HG02840 (cell line): ENCODE results near the gene PIK3R6.
"Not testable (repeated sequence)": the region's sequence is repeated elsewhere in the genome, so short reads cannot be mapped to it uniquely, and the experiment has no call there.

ENCODE experiments used
- ATAC-seq: cut with Tn5 transposase; IDR thresholded peaks from one replicate; pipeline ENCODE4 v1.9.1; 2021; ENCODE audit warnings: mild to moderate bottlenecking, moderate library complexity, moderate number of reproducible peaks; ENCODE audit not compliant: unreplicated experiment, low FRiP score

The PIK3R6 gene

GRCh38 chr17:8856869-8857575 lies 10.5 kb downstream of the PIK3R6 start:
- no peak for ATAC-seq

DNA sequence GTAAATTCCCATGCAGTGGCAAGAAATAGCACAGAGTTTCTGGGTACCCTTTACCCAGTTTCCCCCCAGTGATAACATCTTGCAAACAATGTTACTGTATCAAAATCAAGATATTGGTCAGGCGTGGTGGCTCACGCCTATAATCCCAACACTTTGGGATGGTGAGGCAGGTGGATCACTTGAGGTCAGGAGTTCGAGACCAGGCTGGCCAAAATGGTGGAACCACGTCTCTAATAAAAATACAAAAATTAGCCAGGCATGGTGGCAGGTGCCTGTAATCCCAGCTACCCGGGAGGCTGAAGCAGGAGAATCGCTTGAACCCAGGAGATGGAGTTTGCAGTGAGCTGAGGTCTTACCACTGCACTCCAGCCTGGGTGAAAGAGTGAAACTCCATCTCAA lies 11.3 kb downstream of the PIK3R6 start:
- not testable (repeated sequence) for ATAC-seq

DNA sequence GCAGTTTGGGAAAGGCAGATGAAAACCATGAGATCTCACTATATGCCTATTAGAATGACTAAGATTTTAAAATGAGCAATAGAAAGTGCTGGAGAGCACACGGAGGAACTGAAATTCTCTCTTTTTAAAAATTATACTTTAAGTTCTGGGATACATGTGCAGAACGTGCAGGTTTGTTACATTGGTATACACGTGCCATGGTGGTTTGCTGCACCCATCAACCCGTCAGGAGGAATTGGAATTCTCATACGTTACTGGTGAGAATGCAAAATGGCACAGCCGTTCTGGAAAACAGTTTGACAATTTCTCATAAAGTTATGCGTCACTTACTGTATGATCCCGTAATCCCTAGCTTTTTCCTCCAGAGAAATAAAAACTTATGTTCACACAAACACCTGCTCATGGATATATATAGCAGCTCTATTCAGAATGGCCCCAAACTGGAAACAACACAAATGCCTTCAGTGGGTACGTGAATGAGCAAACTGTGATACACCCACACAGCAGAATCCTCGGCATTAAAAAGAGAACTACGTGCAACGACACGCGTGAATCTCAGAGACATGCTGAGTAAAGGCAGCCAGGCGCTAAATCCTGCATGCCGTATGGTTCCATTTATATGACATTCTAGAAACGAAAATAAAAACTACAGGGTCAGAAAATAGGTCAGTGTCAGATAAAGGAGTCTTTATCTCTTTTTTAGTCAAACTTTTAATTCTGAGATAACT lies 11.8 kb downstream of the PIK3R6 start:
- no peak for ATAC-seq

GRCh38 chr17:8851600-8851999 lies 15.9 kb downstream of the PIK3R6 start:
- ATAC-seq, result no peak

- ATAC-seq, result no peak
These were observed 18.0 kb downstream of the PIK3R6 start for GRCh38 chr17:8849311-8850041.

- ATAC-seq, result no peak
These were observed 19.6 kb downstream of the PIK3R6 start for GRCh38 chr17:8847891-8848290.

DNA sequence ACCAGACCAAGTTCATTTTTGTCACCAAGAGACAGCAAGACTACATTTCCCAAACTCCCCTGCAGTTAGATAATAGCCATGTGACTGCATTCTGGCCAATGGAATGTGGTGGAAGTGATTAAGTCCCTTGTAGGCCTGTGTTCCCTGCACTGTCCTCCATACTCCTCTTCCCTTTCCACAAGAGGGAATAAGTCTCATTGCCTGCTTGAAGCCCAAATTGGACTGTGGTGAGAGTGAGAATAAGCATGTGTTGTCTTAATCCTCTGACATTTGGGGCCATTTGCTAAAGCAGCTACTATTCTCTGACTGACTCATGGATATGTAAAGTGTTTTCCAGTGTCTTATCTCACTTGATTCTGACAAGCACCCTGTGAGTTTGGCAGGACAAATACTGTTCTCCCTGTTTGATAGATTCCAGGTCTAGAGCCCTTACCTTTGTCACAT lies 20.7 kb downstream of the PIK3R6 start:
- no peak for ATAC-seq

DNA sequence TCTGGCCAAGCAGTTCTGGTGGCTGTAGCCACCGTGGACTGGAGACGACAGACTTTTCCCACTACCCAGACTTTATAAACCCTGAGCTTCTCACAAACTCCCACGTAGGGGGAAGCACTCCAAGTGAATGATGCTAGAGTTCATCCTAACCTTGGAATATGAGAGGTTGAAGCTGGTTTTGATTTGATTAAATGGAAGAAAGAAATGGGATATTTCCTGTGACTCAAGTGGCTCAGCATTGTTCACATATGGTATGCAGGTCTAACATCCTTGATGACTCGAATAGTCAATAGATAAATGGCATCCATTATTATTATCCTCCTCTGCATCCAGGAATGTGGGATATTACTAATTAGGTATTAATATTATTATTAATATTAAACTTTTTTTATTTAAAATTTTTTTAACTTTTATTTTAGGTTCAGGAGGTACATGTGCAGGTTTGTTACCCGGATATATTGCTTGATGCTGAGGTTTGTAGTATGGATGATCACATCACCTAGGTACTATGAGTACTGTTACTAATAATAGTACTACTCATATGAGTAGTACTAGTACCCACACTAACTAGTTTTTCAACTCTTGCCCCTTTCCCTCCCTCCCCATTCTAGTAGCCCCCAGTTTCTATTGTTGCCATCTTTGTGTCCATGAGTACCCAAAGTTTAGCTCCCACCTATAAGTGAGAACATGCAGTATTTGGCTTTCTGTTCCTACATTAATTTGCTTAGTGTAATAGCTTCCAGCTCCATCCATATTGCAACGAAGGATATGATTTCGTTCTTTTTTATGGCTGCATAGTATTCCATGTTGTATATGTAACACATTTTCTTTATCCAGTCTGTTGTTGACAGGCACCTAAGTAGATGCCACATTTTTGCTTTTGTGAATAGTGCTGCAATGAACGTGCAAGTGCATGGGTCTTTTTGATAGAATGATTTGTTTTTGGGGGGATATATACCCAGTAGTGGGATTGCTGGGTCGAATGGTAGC lies 22.9 kb downstream of the PIK3R6 start:
- ATAC-seq, result no peak

DNA sequence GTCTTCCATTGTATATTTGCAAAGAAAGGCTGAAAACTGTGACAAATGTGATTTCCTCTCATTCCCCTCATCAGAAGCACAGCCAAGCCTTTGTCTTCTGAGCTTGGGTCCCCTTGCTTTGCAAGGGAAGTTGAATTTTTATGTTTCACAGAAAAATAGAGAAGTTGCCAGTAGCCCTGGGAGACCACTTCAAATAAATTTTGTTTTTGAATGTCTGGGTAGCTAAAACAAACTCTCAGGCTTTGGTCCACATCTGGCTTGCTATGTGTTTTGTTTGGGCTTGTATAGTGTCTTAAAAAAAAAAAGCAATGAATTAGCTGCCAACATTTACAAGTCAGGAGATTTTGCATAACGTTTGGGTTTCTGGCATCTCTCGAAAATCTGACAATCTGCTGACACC lies 24.1 kb downstream of the PIK3R6 start:
- no peak for ATAC-seq

DNA sequence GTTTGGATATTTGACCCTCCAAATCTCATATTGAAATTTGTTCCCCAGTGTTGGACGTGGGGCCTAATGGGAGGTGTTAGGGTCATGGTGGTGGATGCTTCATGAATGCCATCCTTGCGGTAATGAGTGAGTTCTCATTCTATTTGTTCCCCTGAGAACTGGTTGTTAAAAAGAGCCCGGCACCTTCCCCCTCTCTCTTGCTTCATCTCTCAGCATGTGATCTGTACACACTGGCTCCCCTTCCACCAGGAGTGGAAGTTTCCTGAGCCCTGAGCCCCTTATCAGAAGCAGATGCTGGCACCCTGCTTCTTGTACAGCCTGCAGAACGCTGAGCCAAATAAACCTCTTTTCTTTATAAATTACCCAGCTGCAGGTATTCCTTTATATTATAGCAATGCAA lies 25.6 kb downstream of the PIK3R6 start:
- ATAC-seq, result no peak

DNA sequence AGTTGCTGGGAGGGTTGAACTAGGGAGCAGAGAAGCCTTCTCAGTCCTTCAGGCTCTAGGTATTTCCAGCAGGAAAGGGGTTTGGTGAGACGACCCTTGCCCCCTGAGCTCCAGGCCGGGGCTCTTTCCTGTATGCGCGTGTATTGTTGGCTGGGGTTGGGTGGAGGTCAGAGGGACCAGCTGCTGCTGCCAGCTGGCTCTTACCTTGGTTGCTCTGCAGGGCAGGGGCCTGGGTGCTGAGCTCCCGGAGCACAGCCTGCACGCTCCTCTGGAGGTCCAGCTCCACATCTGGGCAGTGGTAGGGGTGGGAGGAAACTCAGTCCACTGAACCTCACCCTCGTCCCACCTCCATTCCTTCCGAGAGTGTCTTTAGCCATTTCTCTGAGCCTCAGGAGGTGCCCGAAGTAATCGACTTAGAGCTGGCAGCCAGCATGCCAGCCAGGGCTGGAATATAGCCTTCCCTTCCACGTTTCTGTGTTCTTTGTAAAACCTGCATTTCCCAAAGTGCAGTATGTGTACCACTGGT lies 28.0 kb downstream of the PIK3R6 start:
- no peak for ATAC-seq

DNA sequence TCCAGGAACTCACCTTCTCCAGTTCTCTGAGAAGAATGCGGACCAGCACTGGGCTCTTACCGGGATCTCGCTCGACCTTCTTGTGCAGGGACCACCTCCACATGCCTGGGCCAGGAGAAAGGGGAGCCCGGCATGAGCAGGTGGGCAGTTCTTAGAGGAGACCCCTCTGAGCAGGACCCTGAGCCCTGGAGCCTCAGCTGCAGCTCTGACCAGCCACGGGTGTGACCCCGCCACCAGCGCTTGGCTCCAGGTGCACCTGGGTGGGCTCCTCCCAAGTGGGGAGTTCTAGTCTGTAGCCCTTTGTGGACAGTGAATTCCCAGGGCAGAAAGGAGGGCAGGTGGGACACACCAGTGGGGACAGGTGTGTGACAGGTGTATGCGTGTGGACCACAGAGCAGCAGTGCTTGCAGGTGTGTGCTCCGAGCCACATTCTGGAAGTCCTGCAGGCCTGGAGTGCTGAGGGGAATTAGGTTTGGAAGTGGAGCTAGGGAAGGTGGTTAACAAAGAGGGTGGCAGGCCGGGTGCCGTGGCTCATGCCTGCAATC lies 28.9 kb downstream of the PIK3R6 start:
- no peak for ATAC-seq

DNA sequence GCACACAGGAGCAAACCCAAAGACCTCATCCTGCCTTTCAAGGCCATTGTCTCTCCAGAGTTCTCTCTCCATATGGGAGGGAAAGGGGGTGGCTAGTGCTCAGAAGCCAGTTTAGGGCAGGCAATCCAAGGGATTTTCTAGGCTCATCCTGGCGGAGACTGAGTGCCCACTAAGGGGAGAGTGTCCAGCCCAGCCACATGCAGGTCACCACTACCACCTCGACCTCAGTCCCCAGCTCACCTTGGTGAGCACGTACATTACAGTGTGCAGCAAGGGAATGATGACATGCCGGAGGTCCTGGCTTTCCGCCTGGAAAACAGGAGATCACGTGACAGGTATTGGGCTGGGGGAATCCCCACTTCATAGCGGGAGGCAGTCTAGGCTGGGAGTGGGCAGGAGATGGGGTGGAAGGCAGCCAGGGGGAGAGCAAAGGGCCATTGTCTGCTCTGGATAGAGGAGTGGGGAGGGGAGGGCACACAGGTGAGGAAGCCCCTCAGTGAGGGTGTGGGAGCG lies 29.9 kb downstream of the PIK3R6 start:
- ATAC-seq, result no peak

DNA sequence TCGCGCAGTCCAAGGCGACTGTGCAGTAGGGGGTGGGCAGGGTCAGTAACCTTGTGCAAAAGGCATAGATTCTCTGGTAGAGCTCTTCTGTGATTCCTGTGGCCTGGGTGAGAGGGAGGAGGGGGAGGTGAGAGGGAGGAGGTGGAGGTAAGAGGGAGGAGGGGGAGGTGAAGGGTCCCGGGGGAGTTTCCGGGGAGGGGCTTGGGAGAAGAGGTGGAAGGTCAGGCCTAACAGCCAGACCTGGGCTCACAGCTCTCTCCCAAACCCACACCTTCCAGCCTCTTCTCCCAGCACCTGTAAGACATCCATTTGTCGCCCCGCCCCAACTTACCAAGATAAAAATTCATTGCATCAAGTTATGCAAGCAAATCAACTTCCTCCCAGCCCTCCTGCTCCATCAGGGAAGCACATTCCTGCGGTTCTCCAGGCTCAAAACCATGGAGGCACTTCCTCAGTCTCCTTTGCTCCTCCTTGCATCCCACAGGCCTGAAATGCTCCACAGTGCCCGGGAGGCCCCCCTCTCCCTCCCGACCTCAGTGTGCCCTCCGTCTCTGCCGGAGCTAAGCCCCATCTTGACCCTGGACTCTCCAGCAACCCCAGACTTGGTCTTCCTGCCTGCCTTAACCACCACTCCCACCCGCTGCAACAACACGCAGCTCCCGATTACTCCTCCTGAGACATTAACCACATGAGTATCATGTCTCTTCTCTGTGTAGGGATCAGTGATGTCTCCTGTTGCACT lies 30.5 kb downstream of the PIK3R6 start:
- no peak for ATAC-seq

DNA sequence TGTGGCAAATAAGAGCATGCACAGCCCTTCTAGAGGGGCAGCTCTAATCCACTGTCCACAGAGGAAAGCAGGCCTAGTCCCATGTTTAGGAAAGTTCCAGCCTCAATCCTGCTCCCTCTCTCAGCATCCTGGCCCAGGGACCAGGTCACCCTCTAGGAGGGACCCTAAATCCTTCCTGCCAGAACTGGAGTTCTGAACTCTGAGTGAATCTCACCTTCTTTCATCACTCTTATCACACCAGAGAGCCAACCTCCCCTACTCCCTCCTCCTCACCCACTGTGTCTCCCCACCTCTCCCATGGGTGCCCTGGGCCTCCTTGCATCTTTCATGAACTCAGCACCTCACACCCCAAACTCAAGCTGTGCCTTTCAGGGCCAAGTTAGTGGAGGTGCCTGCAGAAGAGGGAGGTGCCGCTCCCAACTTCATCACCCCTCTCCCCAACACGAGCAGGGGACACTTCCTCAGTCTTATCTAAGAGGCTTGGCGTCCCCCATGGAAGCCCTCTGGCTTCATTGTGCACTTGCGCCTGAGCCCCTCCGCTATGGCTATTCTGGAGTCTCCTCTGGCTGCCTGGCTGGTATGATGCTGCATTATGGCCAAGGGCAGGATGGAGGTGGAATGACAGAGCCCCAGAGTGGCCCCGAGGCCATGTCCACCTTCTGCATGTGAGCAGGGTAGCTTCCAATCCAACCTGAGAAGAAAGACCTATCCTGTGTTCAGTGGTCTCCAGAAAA lies 31.7 kb downstream of the PIK3R6 start:
- ATAC-seq, result no peak

- ATAC-seq, result no peak
These were observed 32.4 kb downstream of the PIK3R6 start for GRCh38 chr17:8835106-8835505.

GRCh38 chr17:8832711-8833352 lies 34.6 kb downstream of the PIK3R6 start:
- no peak for ATAC-seq
